ENCODE measurements around the gene PMFBP1. TPM values are rescaled to one million over a fixed set of nuclear protein-coding genes. Genes with fewer than 3 reads are reported as not detected.

Gene PMFBP1
- total and polyA plus RNA-seq, 2 experiments from 2014 or later: 2.6 to 3.3 TPM

DNA sequence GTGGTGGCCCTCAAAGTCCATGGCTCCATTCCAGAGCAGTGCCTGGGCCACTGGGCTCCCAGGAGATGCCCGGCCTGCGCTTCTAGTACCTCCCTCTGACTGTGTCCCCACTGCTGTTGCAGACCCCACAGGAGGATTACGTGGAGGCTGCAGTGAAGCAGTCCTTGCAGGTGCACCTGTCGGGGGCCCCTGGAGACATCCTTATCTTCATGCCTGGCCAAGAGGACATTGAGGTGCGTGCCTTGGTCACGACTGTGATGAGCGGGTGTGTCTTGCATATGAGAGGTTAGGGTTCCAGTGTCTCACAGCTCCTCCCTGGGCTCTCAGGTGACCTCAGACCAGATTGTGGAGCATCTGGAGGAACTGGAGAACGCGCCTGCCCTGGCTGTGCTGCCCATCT is 67.0 kb downstream of the PMFBP1 start:
- Mint-ChIP-seq H3K9me3 (no peaks in the 10 kb centered on the region), H3K36me3 (ENCODE audit: low read depth) (peaks cover 96% of the 10 kb centered on the region)
- H3K27ac ChIP-seq (ENCODE audit: low read depth): no peak overlapping the region

More for the DNA sequence above, 67.0 kb downstream of the PMFBP1 start:
- peaks cover 4% of the 10 kb centered on the region for H3K27me3 Mint-ChIP-seq (ENCODE audit: insufficient read depth, low read depth, poor library complexity)
- H3K4me1 Mint-ChIP-seq: no peaks in the 10 kb centered on the region
- Histone ChIP-seq H3K79me2 (replicated peaks; ENCODE audit: insufficient read depth) (no peaks in the 10 kb centered on the region), H2AFZ (no peak overlapping the region), H3K9me2 (ENCODE audit: insufficient read depth) (no peaks in the 10 kb centered on the region), H3F3A (replicated peaks; ENCODE audit: low read depth) (no peaks in the 10 kb centered on the region), H4K20me1 (replicated peaks; ENCODE audit: insufficient read depth) (no peaks in the 10 kb centered on the region; the same call in 1 of the 2 replicates), H3K36me3 (ENCODE audit: insufficient read depth) (peaks cover 36% of the 10 kb centered on the region), H3K4me1 (ENCODE audit: insufficient read depth) (no peaks in the 10 kb centered on the region), H3K4me2 (no peak overlapping the region), H3K27me3 (ENCODE audit: insufficient read depth) (no peaks in the 10 kb centered on the region), H3K4me3 (no peak overlapping the region)
- DNase-seq (ENCODE audit: low spot score) (no peak), ATAC-seq (no peak)
- no peak overlapping the region for H3K27ac Mint-ChIP-seq
- no peak for TF ChIP-seq POLR2AphosphoS5 (IDR thresholded peaks at IDR 0.05; ENCODE audit: low read depth)
- no peak for TF ChIP-seq CREB1 (CRISPR knock-in tag; IDR thresholded peaks at IDR 0.05; ENCODE audit: low read depth)
- no peak for TF ChIP-seq EZH2phosphoT487 (IDR thresholded peaks at IDR 0.05; ENCODE audit: unreplicated experiment)
- TF ChIP-seq, protein P1, sequence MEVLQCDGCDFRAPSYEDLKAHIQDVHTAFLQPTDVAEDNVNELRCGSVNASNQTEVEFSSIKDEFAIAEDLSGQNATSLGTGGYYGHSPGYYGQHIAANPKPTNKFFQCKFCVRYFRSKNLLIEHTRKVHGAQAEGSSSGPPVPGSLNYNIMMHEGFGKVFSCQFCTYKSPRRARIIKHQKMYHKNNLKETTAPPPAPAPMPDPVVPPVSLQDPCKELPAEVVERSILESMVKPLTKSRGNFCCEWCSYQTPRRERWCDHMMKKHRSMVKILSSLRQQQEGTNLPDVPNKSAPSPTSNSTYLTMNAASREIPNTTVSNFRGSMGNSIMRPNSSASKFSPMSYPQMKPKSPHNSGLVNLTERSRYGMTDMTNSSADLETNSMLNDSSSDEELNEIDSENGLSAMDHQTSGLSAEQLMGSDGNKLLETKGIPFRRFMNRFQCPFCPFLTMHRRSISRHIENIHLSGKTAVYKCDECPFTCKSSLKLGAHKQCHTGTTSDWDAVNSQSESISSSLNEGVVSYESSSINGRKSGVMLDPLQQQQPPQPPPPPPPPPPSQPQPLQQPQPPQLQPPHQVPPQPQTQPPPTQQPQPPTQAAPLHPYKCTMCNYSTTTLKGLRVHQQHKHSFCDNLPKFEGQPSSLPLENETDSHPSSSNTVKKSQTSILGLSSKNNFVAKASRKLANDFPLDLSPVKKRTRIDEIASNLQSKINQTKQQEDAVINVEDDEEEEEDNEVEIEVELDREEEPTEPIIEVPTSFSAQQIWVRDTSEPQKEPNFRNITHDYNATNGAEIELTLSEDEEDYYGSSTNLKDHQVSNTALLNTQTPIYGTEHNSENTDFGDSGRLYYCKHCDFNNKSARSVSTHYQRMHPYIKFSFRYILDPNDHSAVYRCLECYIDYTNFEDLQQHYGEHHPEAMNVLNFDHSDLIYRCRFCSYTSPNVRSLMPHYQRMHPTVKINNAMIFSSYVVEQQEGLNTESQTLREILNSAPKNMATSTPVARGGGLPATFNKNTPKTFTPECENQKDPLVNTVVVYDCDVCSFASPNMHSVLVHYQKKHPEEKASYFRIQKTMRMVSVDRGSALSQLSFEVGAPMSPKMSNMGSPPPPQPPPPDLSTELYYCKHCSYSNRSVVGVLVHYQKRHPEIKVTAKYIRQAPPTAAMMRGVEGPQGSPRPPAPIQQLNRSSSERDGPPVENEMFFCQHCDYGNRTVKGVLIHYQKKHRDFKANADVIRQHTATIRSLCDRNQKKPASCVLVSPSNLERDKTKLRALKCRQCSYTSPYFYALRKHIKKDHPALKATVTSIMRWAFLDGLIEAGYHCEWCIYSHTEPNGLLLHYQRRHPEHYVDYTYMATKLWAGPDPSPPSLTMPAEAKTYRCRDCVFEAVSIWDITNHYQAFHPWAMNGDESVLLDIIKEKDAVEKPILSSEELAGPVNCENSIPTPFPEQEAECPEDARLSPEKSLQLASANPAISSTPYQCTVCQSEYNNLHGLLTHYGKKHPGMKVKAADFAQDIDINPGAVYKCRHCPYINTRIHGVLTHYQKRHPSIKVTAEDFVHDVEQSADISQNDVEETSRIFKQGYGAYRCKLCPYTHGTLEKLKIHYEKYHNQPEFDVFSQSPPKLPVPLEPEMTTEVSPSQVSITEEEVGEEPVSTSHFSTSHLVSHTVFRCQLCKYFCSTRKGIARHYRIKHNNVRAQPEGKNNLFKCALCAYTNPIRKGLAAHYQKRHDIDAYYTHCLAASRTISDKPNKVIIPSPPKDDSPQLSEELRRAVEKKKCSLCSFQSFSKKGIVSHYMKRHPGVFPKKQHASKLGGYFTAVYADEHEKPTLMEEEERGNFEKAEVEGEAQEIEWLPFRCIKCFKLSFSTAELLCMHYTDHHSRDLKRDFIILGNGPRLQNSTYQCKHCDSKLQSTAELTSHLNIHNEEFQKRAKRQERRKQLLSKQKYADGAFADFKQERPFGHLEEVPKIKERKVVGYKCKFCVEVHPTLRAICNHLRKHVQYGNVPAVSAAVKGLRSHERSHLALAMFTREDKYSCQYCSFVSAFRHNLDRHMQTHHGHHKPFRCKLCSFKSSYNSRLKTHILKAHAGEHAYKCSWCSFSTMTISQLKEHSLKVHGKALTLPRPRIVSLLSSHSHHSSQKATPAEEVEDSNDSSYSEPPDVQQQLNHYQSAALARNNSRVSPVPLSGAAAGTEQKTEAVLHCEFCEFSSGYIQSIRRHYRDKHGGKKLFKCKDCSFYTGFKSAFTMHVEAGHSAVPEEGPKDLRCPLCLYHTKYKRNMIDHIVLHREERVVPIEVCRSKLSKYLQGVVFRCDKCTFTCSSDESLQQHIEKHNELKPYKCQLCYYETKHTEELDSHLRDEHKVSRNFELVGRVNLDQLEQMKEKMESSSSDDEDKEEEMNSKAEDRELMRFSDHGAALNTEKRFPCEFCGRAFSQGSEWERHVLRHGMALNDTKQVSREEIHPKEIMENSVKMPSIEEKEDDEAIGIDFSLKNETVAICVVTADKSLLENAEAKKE (CRISPR knock-in tag; IDR thresholded peaks at IDR 0.05): no peak
- no peak for TF ChIP-seq JUNB (IDR thresholded peaks at IDR 0.05; ENCODE audit: unreplicated experiment)
- TF ChIP-seq, protein P2, sequence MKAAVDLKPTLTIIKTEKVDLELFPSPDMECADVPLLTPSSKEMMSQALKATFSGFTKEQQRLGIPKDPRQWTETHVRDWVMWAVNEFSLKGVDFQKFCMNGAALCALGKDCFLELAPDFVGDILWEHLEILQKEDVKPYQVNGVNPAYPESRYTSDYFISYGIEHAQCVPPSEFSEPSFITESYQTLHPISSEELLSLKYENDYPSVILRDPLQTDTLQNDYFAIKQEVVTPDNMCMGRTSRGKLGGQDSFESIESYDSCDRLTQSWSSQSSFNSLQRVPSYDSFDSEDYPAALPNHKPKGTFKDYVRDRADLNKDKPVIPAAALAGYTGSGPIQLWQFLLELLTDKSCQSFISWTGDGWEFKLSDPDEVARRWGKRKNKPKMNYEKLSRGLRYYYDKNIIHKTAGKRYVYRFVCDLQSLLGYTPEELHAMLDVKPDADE (IDR thresholded peaks at IDR 0.05): no peak
- TF ChIP-seq NANOG (IDR thresholded peaks at IDR 0.05; ENCODE audit: borderline replicate concordance): no peak
- TF ChIP-seq ZNF331 (CRISPR knock-in tag; IDR thresholded peaks at IDR 0.05; ENCODE audit: low read depth): no peak
- TF ChIP-seq, protein P3, sequence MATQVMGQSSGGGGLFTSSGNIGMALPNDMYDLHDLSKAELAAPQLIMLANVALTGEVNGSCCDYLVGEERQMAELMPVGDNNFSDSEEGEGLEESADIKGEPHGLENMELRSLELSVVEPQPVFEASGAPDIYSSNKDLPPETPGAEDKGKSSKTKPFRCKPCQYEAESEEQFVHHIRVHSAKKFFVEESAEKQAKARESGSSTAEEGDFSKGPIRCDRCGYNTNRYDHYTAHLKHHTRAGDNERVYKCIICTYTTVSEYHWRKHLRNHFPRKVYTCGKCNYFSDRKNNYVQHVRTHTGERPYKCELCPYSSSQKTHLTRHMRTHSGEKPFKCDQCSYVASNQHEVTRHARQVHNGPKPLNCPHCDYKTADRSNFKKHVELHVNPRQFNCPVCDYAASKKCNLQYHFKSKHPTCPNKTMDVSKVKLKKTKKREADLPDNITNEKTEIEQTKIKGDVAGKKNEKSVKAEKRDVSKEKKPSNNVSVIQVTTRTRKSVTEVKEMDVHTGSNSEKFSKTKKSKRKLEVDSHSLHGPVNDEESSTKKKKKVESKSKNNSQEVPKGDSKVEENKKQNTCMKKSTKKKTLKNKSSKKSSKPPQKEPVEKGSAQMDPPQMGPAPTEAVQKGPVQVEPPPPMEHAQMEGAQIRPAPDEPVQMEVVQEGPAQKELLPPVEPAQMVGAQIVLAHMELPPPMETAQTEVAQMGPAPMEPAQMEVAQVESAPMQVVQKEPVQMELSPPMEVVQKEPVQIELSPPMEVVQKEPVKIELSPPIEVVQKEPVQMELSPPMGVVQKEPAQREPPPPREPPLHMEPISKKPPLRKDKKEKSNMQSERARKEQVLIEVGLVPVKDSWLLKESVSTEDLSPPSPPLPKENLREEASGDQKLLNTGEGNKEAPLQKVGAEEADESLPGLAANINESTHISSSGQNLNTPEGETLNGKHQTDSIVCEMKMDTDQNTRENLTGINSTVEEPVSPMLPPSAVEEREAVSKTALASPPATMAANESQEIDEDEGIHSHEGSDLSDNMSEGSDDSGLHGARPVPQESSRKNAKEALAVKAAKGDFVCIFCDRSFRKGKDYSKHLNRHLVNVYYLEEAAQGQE (IDR thresholded peaks at IDR 0.05; ENCODE audit: unreplicated experiment): no peak
- no peak overlapping the region for H3K4me3 Mint-ChIP-seq
